Stimulated activated CD8-positive, alpha-beta memory T cell treated with anti-CD3 and anti-CD28 coated beads, Interleukin-15, amount 100 ng/mL, for 48 hours (primary cell): ENCODE data around the gene SUCO.

ENCODE experiments used
- DNase-seq, 2 donors: peaks; one replicate each; pipeline ENCODE4 v3.0.0-alpha.2; 2020; ENCODE audit warnings: low read depth in 2 of 2

Gene SUCO

GRCh38 chr1:172647987-172648386 lies 115.0 kb downstream of the SUCO start:
- DNase-seq: no peak

- DNase-seq: no peak
Observed at GRCh38 chr1:172650474-172651193, 117.7 kb downstream of the SUCO start.

- DNase-seq: no peak
Observed at GRCh38 chr1:172653015-172653709, 120.2 kb downstream of the SUCO start.

- no peak for DNase-seq
Observed at GRCh38 chr1:172654535-172654934, 121.6 kb downstream of the SUCO start.

GRCh38 chr1:172656576-172656975 lies 123.6 kb downstream of the SUCO start:
- no peak for DNase-seq

- no peak for DNase-seq
Observed at GRCh38 chr1:172657586-172657985, 124.6 kb downstream of the SUCO start.

- DNase-seq: peak; percentile 60 to 61
Observed at GRCh38 chr1:172658871-172659453, 126.0 kb downstream of the SUCO start, which contains the start of gene FASLG. TSS of gene FASLG (plus strand) at chr1:172659103. CDS start at chr1:172659202, 99 bp downstream.

- no peak for DNase-seq
Observed at GRCh38 chr1:172661107-172661506, 128.2 kb downstream of the SUCO start.
